Pulmonary artery endothelial cell (primary cell): Measurements from ENCODE around the gene C20orf144. TPM values are rescaled to one million over a fixed set of nuclear protein-coding genes. Genes with fewer than 3 reads are reported as not detected.
"Not testable (repeated sequence)": the region's sequence is repeated elsewhere in the genome, so short reads cannot be mapped to it uniquely, and the experiment has no call there.

Source experiments
- DNase-seq: peaks from one replicate; pipeline ENCODE4 v3.0.0-alpha.2; 2011; ENCODE audit warnings: low read depth, low spot score
- total RNA-seq: library from RNA; depleted of rRNA; stranded (reverse); fragments of >200 nt; gene quantifications from 2 replicates; pipeline ENCODE4 v1.2.3, GENCODE V29; 2014

The C20orf144 gene
- total RNA-seq, 1 donor from 2014 or later, result under 0.01 TPM

DNA sequence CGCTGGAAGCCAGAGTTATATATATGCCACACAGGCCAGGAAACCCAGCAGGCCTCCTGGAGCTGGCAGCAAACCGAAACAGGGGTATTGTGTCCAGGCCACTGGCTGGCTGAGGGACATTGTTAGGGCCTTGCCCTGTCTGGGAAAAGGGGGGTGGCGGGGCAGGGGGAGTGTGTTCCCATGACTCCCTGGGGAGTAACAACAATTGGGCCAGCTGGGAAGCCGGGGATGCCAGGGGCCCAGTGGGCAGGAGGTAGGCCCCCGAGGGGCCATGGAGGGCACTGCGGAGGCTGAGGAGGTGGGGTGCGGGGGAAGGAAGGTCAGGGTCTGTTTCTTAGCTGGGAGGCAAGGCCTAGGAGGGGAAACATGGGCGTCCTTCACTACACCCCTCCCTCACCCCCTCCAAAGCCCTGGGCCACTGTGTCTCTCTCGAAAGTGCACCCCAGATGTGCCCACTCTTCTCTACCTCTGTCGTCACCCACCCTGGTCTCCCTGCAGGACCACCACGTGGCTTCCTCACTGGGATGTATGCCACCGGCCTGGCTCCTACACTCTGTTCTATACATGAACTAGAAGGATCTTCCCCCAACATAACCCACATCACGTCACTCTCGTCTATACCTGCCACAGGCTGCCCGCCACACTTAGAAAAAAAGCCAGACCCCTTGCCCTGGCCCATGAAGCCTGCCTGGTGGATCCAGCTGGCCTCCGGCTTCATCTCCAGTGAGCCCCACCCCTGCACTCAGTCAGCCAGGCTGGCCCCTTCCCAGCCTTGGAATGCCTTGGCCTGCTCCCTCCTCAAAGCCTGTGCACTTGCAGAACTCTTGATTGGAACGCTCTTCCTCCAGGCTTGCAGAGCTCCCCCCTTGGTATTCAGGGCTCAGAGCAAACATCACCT, 31.9 kb downstream of the C20orf144 start:
- DNase-seq, result no peak

DNA sequence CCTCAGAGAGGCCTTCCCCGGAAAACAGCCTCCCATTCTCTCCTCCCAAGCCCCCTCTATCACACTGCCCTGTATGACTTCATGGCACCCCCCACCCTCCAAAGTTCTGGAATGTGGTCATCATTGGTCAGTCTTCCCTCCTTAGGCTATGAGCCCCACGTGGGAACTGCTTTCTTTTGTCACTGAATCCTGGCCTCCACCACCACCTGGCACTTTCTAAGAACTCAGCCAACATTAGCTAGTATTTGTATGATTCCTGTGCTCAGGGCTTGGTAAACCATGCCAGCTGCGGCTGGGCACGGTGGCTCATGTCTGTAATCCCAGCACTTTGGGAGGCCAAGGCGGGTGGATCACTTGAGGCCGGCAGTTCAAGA, 32.5 kb downstream of the C20orf144 start:
- DNase-seq, result no peak

- DNase-seq, result no peak
Measured at GRCh38 chr20:33696448-33696847, 34.3 kb downstream of the C20orf144 start.

DNA sequence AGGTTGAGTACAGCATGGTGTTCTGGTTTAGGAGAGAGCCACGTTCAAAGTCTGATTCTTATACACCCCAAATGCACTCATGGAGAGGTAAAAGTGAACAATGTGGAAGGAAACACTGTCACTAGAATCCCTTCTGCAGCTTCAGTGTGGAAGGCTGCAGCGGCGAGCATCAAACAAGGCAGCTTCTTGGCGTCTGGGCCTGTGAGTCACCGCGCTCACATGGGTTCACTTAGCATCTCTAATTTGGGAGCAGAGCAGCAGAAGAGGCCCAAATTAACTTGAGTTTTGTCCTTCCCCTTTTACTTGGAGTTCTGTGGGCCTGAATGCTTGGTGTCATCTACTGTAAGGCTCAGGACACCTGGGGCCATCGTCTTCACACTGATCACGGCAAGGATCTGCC, 35.0 kb downstream of the C20orf144 start:
- DNase-seq, result no peak

- not testable (repeated sequence) for DNase-seq
Measured at GRCh38 chr20:33698966-33699365, 36.8 kb downstream of the C20orf144 start.

GRCh38 chr20:33700696-33701441, 38.7 kb downstream of the C20orf144 start:
- not testable (repeated sequence) for DNase-seq

DNA sequence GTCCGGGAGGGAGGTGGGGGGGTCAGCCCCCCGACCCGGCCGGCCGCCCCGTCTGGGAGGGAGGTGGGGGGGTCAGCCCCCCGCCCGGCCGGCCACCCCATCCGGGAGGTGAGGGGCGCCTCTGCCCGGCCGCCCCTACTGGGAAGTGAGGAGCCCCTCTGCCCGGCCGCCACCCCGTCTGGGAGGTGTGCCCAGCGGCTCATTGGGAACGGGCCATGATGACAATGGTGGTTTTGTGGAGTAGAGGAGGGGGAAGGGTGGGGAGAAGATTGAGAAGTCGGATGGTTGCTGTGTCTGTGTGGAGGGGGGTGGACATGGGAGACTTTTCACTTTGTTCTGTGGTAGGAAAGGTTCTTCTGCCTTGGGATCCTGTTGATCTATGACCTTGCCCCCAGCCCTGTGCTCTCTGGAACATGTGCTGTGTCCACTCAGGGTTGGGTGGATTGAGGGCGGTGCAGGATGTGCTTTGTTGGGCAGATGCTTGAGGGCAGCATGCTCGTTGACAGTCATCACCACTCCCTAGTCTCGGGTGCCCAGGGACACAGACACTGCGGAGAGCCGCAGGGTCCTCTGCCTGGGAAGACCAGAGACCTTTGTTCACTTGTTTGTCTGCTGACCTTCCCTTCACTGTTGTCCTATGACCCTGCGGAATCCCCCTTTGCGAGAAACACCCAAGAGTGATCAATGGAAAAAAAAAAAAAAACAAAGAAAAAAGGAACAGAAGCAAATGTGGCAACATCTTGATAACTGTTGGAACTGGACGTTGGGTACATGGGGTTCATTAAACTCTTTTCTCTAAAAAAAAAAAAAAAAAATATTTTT, 39.7 kb downstream of the C20orf144 start:
- no peak for DNase-seq

GRCh38 chr20:33702861-33703260, 40.7 kb downstream of the C20orf144 start:
- DNase-seq, result no peak

- no peak for DNase-seq
Measured at GRCh38 chr20:33703498-33704137, 41.5 kb downstream of the C20orf144 start.

DNA sequence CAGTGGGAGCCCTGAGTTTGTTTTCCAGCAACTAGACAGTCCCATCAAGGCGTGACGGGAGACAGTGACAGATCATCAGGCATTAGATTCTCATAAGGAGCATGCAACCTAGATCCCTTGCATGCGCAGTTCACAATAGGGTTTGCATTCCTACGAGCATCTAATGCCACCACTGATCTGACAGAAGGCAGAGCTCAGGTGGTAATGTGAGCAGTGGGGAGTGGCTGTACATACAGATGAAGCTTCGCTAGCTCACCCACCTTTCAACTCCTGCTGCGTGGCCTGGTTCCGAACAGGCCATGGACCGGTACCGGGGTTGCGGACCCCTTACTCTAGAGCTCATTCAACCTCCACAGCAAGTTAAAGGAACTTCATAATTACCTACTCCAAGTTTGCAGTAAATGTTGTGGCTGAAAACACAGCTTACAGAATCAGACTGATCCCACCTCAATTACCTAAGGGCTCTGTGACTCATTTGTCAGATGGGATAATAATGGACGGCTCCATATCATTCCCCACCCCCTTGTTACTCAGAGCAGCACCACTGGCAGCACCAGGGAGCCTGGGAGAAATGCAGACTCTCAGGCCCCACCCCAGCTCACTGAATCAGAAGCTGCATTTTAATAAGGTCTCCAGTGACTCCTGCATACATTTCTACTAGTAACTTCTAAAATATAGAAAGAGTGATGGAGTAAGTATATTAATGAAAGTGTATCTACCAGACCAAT, 42.2 kb downstream of the C20orf144 start:
- no peak for DNase-seq

DNA sequence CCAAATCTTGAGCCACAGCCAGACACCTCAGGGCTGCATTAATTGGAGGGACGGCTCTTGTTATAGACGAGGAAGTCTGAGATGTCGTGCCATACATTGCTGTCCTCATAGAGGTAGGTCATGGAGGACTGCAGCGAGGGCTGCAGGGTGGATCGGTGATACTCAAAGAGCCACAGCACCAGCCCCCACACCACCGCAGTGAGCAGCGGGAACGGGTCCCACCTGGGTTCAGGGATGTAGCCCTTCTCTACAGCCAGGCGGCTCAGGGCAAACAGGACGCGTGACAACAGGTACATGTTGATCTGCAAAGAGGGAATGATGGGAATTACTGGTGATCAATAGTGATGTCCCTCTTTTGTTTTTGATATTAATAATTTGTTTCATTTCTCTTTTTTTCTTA, 45.5 kb downstream of the C20orf144 start:
- no peak for DNase-seq

GRCh38 chr20:33709398-33709797, 47.3 kb downstream of the C20orf144 start:
- no peak for DNase-seq

DNA sequence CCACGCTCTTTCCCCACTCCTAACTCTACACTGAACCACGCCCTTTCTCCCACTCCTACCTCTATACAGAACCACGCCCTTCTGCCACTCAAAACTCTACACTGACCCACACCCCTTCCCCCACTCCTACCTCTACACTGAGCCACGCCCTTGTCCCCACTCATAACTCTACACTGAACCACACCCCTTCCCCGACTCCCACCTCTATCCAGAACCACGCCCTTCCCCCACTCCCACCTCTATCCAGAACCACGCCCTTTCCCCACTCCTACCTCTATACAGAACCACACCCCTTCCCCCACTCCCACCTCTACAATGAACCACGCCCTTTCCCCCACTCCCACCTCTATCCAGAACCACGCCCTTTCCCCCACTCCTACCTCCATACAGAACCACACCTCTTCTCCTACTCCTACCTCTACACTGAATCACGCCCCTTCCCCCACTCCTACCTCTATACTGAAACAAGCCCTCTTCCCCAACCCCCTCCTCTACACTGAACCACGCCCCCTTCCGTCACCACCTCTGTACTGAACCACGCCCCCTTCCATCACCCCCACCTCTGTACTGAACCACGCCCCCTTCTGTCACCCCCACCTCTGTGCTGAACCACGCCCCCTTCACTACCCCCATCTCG, 47.9 kb downstream of the C20orf144 start:
- DNase-seq, result no peak

GRCh38 chr20:33710681-33711445, 48.7 kb downstream of the C20orf144 start:
- no peak for DNase-seq

DNA sequence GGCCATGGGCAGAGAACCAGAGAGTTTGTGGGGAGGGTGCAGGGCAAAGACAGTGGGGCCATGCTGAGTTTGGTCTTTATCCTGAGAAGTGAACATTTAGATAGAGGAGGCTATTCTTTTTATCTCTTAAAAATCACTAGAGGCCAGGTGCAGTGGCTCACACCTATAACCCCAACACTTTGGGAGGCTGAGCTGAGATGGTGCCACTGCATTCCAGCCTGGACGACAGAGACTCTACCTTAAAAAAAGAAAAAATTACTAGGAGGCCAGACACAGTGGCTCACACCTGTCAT, 49.3 kb downstream of the C20orf144 start:
- no peak for DNase-seq
